Measurements from ENCODE around the gene GNAS. TPM values are rescaled to one million over a fixed set of nuclear protein-coding genes. Genes with fewer than 3 reads are reported as not detected.
A peak's percentile ranks its signal among the peaks of the same experiment; 100 is the strongest.

GNAS gene
- total RNA-seq, 1 donor from 2014 or later = 875 TPM

DNA sequence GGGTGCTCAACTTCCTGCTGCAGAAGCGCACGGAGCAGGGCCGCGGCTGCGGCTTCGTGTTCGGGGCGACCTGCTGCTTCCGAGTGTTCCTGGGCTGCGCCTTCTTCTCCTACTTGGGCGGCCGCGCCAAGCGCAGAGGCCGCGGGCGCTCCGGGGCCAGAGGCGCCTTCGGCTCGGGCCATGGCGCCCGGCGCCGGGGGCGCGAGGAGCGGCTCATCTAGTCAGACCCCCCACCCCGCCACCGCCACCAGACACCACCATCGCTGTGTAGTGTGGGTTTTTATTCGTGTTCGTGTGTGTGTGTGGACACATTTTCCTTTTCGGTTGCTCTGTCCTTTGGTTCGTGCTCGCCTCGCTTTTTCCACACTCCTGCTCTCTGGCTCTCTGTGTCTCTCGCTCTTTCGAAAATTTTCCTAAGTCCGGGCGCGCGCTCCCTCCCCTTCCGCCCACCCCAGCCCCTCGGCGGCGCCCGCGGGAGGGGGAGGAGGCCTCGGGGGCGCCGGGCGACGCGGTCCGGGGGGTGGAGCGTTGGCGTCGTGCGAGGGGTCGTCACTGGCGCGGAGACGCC is 38.1 kb downstream of the GNAS start:
- H3K27me3 ChIP-seq = no peaks in the 10 kb centered on the region
- TF ChIP-seq CTCF (IDR thresholded peaks at IDR 0.05) = no peak
- TF ChIP-seq POLR2AphosphoS5 (IDR thresholded peaks at IDR 0.05; ENCODE audit: insufficient read depth in 1 of 2, low read depth in 1 of 2) = peak in 1 of 2 donors; percentile 66
- TF ChIP-seq POLR2A (IDR thresholded peaks at IDR 0.05) = peak in 1 of 2 donors; percentile 23
- peak overlapping the region; percentile 99 for H3K27ac ChIP-seq
- peaks cover 37% of the 10 kb centered on the region for H3K4me1 ChIP-seq
- intact Hi-C loops (cut with DNase I) = loop anchor here (5.0 kb wide), 2 partner anchors 92 to 142 kb away; partner anchors contain the start of genes ATP5F1E and NELFCD
- no peaks in the 10 kb centered on the region for H3K36me3 ChIP-seq
- H3K9me3 ChIP-seq = no peaks in the 10 kb centered on the region
- H3K4me3 ChIP-seq = peak overlapping the region; percentile 74 to 89
- DNase-seq (ENCODE audit: extremely low spot score in 2 of 2) = peak in 1 of 2 donors; percentile 89

DNA sequence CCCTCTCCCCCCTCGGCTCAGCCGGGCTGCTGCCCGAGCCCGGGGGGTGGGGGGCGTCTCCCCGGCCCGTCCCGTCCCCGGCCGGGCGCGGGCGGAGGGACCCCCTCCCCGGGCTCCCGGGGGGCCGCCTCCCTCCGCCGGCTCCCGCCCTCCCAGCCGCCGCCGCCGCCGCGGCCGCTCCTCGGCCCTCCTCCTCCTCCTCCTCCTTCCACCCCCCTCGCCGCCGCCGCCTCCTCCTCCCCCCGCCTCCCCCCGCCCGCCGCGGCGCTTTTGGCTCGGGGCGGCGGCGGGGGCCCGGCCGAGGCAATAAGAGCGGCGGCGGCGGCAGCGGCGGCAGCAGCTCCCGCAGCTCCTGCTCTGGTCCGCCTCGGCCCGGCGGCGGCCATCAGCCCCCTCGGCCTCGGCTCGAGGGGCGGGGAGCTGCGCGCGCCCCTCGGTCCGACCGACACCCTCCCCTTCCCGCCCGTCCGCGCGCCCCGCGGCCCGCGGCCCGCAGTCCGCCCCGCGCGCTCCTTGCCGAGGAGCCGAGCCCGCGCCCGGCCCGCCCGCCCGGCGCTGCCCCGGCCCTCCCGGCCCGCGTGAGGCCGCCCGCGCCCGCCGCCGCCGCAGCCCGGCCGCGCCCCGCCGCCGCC is 38.7 kb downstream of the GNAS start:
- Histone ChIP-seq H3K27me3 (no peaks in the 10 kb centered on the region), H3K4me1 (peaks cover 42% of the 10 kb centered on the region), H3K9me3 (no peaks in the 10 kb centered on the region), H3K4me3 (peak overlapping the region; percentile 74 to 89), H3K27ac (peak overlapping the region; percentile 99), H3K36me3 (no peaks in the 10 kb centered on the region)
- peak in 1 of 2 donors; percentile 87 for DNase-seq (ENCODE audit: extremely low spot score in 2 of 2)
- TF ChIP-seq POLR2A (IDR thresholded peaks at IDR 0.05) = peak in 1 of 2 donors; percentile 68
- TF ChIP-seq POLR2AphosphoS5 (IDR thresholded peaks at IDR 0.05; ENCODE audit: insufficient read depth in 1 of 2, low read depth in 1 of 2) = no peak
- TF ChIP-seq CTCF (IDR thresholded peaks at IDR 0.05) = no peak
- intact Hi-C loops (cut with DNase I) = loop anchor here (5.0 kb wide), 2 partner anchors 91 to 141 kb away; partner anchors contain the start of genes ATP5F1E and NELFCD

GRCh38 chr20:58891718-58892140 is 39.2 kb downstream of the GNAS start:
- TF ChIP-seq POLR2AphosphoS5 (IDR thresholded peaks at IDR 0.05; ENCODE audit: insufficient read depth in 1 of 2, low read depth in 1 of 2) = no peak
- no peak for TF ChIP-seq CTCF (IDR thresholded peaks at IDR 0.05)
- no peak for TF ChIP-seq POLR2A (IDR thresholded peaks at IDR 0.05)
- Histone ChIP-seq H3K36me3 (peaks cover 0 to 3% of the 10 kb centered on the region in 2 donors), H3K9me3 (no peaks in the 10 kb centered on the region), H3K27ac (peak overlapping the region; percentile 99), H3K4me1 (peaks cover 47% of the 10 kb centered on the region), H3K27me3 (no peaks in the 10 kb centered on the region), H3K4me3 (peak overlapping the region; percentile 74 to 89)
- intact Hi-C loops (cut with DNase I) = loop anchor here (5.0 kb wide), 2 partner anchors 91 to 141 kb away; partner anchors contain the start of genes ATP5F1E and NELFCD
- peak in 1 of 2 donors; percentile 42 for DNase-seq (ENCODE audit: extremely low spot score in 2 of 2)

- Histone ChIP-seq H3K27me3 (no peaks in the 10 kb centered on the region), H3K9me3 (no peaks in the 10 kb centered on the region), H3K4me1 (peaks cover 53% of the 10 kb centered on the region), H3K27ac (peak overlapping the region; percentile 99), H3K4me3 (peak overlapping the region; percentile 74 to 89), H3K36me3 (peaks cover 0 to 9% of the 10 kb centered on the region in 2 donors)
- TF ChIP-seq CTCF (IDR thresholded peaks at IDR 0.05) (peak in 1 of 3 experiments; percentile 28), POLR2A (IDR thresholded peaks at IDR 0.05) (no peak), POLR2AphosphoS5 (IDR thresholded peaks at IDR 0.05; ENCODE audit: insufficient read depth in 1 of 2, low read depth in 1 of 2) (peak in 1 of 2 donors; percentile 55)
- intact Hi-C loops (cut with DNase I) = loop anchor here (5.0 kb wide), 2 partner anchors 90 to 140 kb away; partner anchors contain the start of genes ATP5F1E and NELFCD
- no peak for DNase-seq (ENCODE audit: extremely low spot score in 2 of 2)
These were observed 39.8 kb downstream of the GNAS start for GRCh38 chr20:58892141-58892931.

Data from vagina (tissue), 2 donors.